HepG2 (cell line): ENCODE results near the gene CGB3. TPM values are rescaled to one million over a fixed set of nuclear protein-coding genes. Genes with fewer than 3 reads are reported as not detected.
A peak's percentile ranks its signal among the peaks of the same experiment; 100 is the strongest.

Experiments
- EP300 ChIP-seq, 3 experiments: sonication (generic) in 1 of 3; formaldehyde crosslinking in 1 of 3; IDR thresholded peaks; 2 replicates each; pipeline versions ENCODE4 v1.5.1 to v1.6.1; 2011 to 2020; ENCODE audit warnings: low read depth in 2 of 3, low read length in 2 of 3, borderline replicate concordance in 1 of 3, improper control_type of control experiment in 1 of 3, mild to moderate bottlenecking in 1 of 3, missing genetic modification reagents in 1 of 3, moderate library complexity in 1 of 3
- FOXA3 ChIP-seq: IDR thresholded peaks from 2 replicates; pipeline ENCODE4 v1.6.1; 2016; ENCODE audit warnings: missing genetic modification reagents, missing compliant biosample characterization
- KDM2A ChIP-seq: sonication (generic); formaldehyde crosslinking; IDR thresholded peaks from 2 replicates; pipeline ENCODE4 v1.4.0; 2020; ENCODE audit warnings: low read depth, missing genetic modification reagents, borderline replicate concordance
- MED1 ChIP-seq: sonication (generic); formaldehyde crosslinking; IDR thresholded peaks from 2 replicates; pipeline ENCODE4 v1.4.0; 2020; ENCODE audit warnings: missing genetic modification reagents
- MYC ChIP-seq: sonication (generic); formaldehyde crosslinking; IDR thresholded peaks from 2 replicates; pipeline ENCODE4 v1.9.0; 2021; ENCODE audit warnings: missing genetic modification reagents, borderline replicate concordance
- POGZ ChIP-seq: sonication (generic); formaldehyde crosslinking; IDR thresholded peaks from 2 replicates; pipeline ENCODE4 v1.4.0; 2020; ENCODE audit warnings: mild to moderate bottlenecking, missing genetic modification reagents
- REXO4 ChIP-seq: sonication (generic); formaldehyde crosslinking; IDR thresholded peaks from 2 replicates; pipeline ENCODE4 v1.8.0; 2022; ENCODE audit warnings: missing genetic modification reagents, mild to moderate bottlenecking, borderline replicate concordance
- SNAI1 ChIP-seq: sonication (generic); formaldehyde crosslinking; IDR thresholded peaks from 2 replicates; pipeline ENCODE4 v1.5.0; 2020; ENCODE audit warnings: mild to moderate bottlenecking, missing genetic modification reagents, borderline replicate concordance
- SNAPC2 ChIP-seq: sonication (generic); formaldehyde crosslinking; IDR thresholded peaks from 2 replicates; pipeline ENCODE4 v1.8.1; 2022; ENCODE audit warnings: mild to moderate bottlenecking, missing genetic modification reagents
- SNAPC4 ChIP-seq: sonication (generic); formaldehyde crosslinking; IDR thresholded peaks from 2 replicates; pipeline ENCODE4 v1.4.0; 2020; ENCODE audit warnings: mild to moderate bottlenecking, missing genetic modification reagents
- U2AF1 ChIP-seq: fragments of 200-400 bp; formaldehyde crosslinking; optimal IDR thresholded peaks from 2 replicates; pipeline ENCODE3; 2017; ENCODE audit warnings: mild to moderate bottlenecking, low read depth, low read length
- ZBTB4 ChIP-seq: sonication (generic); formaldehyde crosslinking; IDR thresholded peaks from 2 replicates; pipeline ENCODE4 v1.4.0; 2020; ENCODE audit warnings: missing genetic modification reagents, mild to moderate bottlenecking, borderline replicate concordance
- ZBTB8A ChIP-seq: sonication (generic); formaldehyde crosslinking; IDR thresholded peaks from 2 replicates; pipeline ENCODE4 v1.4.0; 2020; ENCODE audit warnings: mild to moderate bottlenecking, low read depth, missing genetic modification reagents, borderline replicate concordance
- ZNF263 ChIP-seq: sonication (generic); formaldehyde crosslinking; IDR thresholded peaks from 2 replicates; pipeline ENCODE4 v1.4.0; 2020; ENCODE audit warnings: missing genetic modification reagents
- ZNF619 ChIP-seq: sonication (generic); formaldehyde crosslinking; IDR thresholded peaks from 2 replicates; pipeline ENCODE4 v1.4.0; 2020; ENCODE audit warnings: mild to moderate bottlenecking, missing genetic modification reagents
- ZNF746 ChIP-seq: sonication (generic); formaldehyde crosslinking; IDR thresholded peaks from 2 replicates; pipeline ENCODE4 v1.8.0; 2022; ENCODE audit warnings: mild to moderate bottlenecking, missing genetic modification reagents
- ZNF772 ChIP-seq: sonication (generic); formaldehyde crosslinking; IDR thresholded peaks from 2 replicates; pipeline ENCODE4 v1.5.0; 2020; ENCODE audit warnings: mild to moderate bottlenecking, missing genetic modification reagents
- ZNF790 ChIP-seq: sonication (generic); formaldehyde crosslinking; IDR thresholded peaks from 2 replicates; pipeline ENCODE4 v1.8.0; 2022; ENCODE audit warnings: missing genetic modification reagents, mild to moderate bottlenecking, borderline replicate concordance
- polyA plus RNA-seq, 8 experiments: library from polyadenylated mRNA; depleted of rRNA in 3 of 8; stranded (reverse) in 7 of 8; unstranded in 1 of 8; fragments of >200 nt; fragmentation: Illumina TruSeq in 4 of 8; extraction: Trizol in 4 of 8; gene quantifications; 2 replicates each; pipeline versions ENCODE4 v1.2.1 to v1.2.3, GENCODE V29; 2011 to 2016; ENCODE audit warnings: low read depth in 4 of 8, missing spikeins in 1 of 8, mixed read lengths in 1 of 8; ENCODE audit not compliant: insufficient read depth in 1 of 8
- total RNA-seq, 5 experiments: library from RNA; depleted of rRNA; stranded (reverse); fragments of >200 nt; fragmentation: Illumina TruSeq; extraction: Trizol; gene quantifications; 2 replicates each; pipeline ENCODE4 v1.2.3, GENCODE V29; 2016; ENCODE audit warnings: low read depth in 1 of 5
- TF ChIP-seq, protein P1 (sequence below): sonication (generic); formaldehyde crosslinking; IDR thresholded peaks from 2 replicates; pipeline ENCODE4 v1.5.0; 2020; ENCODE audit warnings: missing genetic modification reagents, mild to moderate bottlenecking, borderline replicate concordance

The CGB3 gene
- total and polyA plus RNA-seq, 2 of the 13 experiments (the other 11 are each of a cell fraction or from before 2014, with no cell fraction given): not detected

DNA sequence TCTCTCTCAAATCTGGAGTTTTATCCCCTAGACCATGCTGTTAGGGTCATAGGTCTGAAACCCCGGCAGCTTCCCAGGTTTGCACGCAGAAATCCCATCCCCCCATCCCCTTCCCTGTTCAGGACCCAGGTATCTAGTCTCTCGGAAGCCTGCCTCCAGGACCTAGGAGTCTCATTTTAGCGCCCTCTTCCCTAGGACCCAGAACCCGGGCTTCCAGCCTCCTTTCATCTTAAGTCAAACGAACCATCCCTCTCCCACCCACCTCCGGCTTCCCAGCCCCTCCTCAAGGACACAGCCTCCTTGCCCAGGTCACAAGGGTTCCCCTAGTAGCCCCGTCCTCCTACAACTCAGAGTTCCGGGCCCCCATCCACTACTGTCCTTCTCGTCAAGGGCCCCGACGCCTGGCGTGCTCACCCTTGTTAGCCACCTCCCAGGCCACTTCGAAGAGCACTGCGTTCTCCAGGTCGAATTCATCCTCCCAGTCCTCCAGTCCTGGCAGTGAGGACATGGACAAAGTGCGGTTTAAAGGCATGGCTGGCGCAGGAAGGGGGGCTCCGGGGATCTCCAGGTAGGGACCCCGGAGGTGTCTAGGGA, 31.5 kb downstream of the CGB3 start (continued):
- TF ChIP-seq REXO4 (no peak), ZNF746 (no peak), ZBTB8A (CRISPR knock-in tag) (no peak), MED1 (no peak), ZNF772 (CRISPR knock-in tag) (peak; percentile 76; the same call in 1 of the 2 replicates), FOXA3 (no peak), ZBTB4 (peak; percentile 64; the same call in 1 of the 2 replicates), POGZ (CRISPR knock-in tag) (no peak), SNAPC2 (peak; percentile 30; the same call in 1 of the 2 replicates), U2AF1 (no peak), EP300 (IDR thresholded peaks at IDR 0.05; ENCODE audit: low read depth in 2 of 2, low read length in 2 of 2) (no peak), EP300 (CRISPR knock-in tag; IDR thresholded peaks at IDR 0.05; ENCODE audit: borderline replicate concordance) (no peak), ZNF263 (CRISPR knock-in tag) (peak; percentile 13; the same call in 1 of the 2 replicates), ZNF619 (no peak), MYC (CRISPR knock-in tag) (no peak), SNAPC4 (CRISPR knock-in tag) (no peak), KDM2A (CRISPR knock-in tag) (no peak), ZNF790 (CRISPR knock-in tag) (no peak), SNAI1 (no peak)
- TF ChIP-seq, protein P1, sequence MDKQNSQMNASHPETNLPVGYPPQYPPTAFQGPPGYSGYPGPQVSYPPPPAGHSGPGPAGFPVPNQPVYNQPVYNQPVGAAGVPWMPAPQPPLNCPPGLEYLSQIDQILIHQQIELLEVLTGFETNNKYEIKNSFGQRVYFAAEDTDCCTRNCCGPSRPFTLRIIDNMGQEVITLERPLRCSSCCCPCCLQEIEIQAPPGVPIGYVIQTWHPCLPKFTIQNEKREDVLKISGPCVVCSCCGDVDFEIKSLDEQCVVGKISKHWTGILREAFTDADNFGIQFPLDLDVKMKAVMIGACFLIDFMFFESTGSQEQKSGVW (CRISPR knock-in tag): no peak
